Ishikawa (cell line): Measurements from ENCODE around the gene FGF8.

Source experiments
- CEBPB ChIP-seq: IDR thresholded peaks from 2 replicates; pipeline ENCODE4 v1.6.1; 2012
- CREB1 ChIP-seq: IDR thresholded peaks from 2 replicates; pipeline ENCODE4 v1.6.1; 2012; ENCODE audit warnings: low read depth
- EGR1 ChIP-seq: IDR thresholded peaks from 2 replicates; pipeline ENCODE4 v1.6.1; 2012
- EP300 ChIP-seq: IDR thresholded peaks from 2 replicates; pipeline ENCODE4 v1.6.1; 2012; ENCODE audit warnings: borderline replicate concordance
- FOXM1 ChIP-seq: IDR thresholded peaks from 2 replicates; pipeline ENCODE4 v1.6.1; 2012; ENCODE audit warnings: low read depth, borderline replicate concordance
- MAX ChIP-seq: IDR thresholded peaks from 2 replicates; pipeline ENCODE4 v1.6.1; 2012
- NFIC ChIP-seq: IDR thresholded peaks from 2 replicates; pipeline ENCODE4 v1.6.1; 2012
- RAD21 ChIP-seq: IDR thresholded peaks from 2 replicates; pipeline ENCODE4 v1.6.1; 2012; ENCODE audit warnings: low read depth
- REST ChIP-seq: IDR thresholded peaks from 2 replicates; pipeline ENCODE4 v1.6.1; 2012; ENCODE audit warnings: low read depth, mild to moderate bottlenecking
- TAF1 ChIP-seq: IDR thresholded peaks from 2 replicates; pipeline ENCODE4 v1.6.1; 2012; ENCODE audit warnings: low read depth, mild to moderate bottlenecking
- TCF12 ChIP-seq: IDR thresholded peaks from 2 replicates; pipeline ENCODE4 v1.6.1; 2012; ENCODE audit warnings: low read depth
- TEAD4 ChIP-seq: IDR thresholded peaks from 2 replicates; pipeline ENCODE4 v1.6.1; 2012
- USF1 ChIP-seq: IDR thresholded peaks from 2 replicates; pipeline ENCODE4 v1.6.1; 2012
- YY1 ChIP-seq: IDR thresholded peaks from 2 replicates; pipeline ENCODE4 v1.6.1; 2012; ENCODE audit warnings: low read depth
- ZBTB7A ChIP-seq: IDR thresholded peaks from 2 replicates; pipeline ENCODE4 v1.6.1; 2012; ENCODE audit warnings: low read depth

FGF8 gene

GRCh38 chr10:101732096-101732495, 43.8 kb downstream of the FGF8 start:
- no peak for TF ChIP-seq EGR1
- no peak for TF ChIP-seq ZBTB7A
- no peak for TF ChIP-seq YY1
- no peak for TF ChIP-seq REST
- no peak for TF ChIP-seq TAF1
- no peak for TF ChIP-seq MAX
- TF ChIP-seq RAD21, result no peak
- no peak for TF ChIP-seq EP300
- TF ChIP-seq TCF12, result no peak
- no peak for TF ChIP-seq FOXM1
- TF ChIP-seq USF1, result no peak
- TF ChIP-seq NFIC, result no peak
- no peak for TF ChIP-seq TEAD4
- no peak for TF ChIP-seq CREB1
- TF ChIP-seq CEBPB, result no peak

- TF ChIP-seq YY1 (no peak), RAD21 (no peak), USF1 (no peak), TCF12 (no peak), TEAD4 (no peak)
Measured at GRCh38 chr10:101726115-101726387, 49.9 kb downstream of the FGF8 start.

GRCh38 chr10:101725296-101726114, 50.4 kb downstream of the FGF8 start:
- no peak for TF ChIP-seq ZBTB7A
- TF ChIP-seq YY1, result no peak
- no peak for TF ChIP-seq USF1
- TF ChIP-seq TCF12, result no peak
- TF ChIP-seq CREB1, result no peak
- TF ChIP-seq RAD21, result no peak
- TF ChIP-seq REST, result no peak
- TF ChIP-seq CEBPB, result no peak
- TF ChIP-seq TAF1, result no peak
- TF ChIP-seq TEAD4, result no peak

GRCh38 chr10:101724446-101724845, 51.5 kb downstream of the FGF8 start:
- TF ChIP-seq REST (no peak), YY1 (no peak), NFIC (no peak), CEBPB (no peak), MAX (no peak), FOXM1 (no peak), USF1 (no peak), CREB1 (no peak), EGR1 (no peak), TAF1 (no peak)
